Adrenal gland (tissue), 12 donors: ENCODE data around the gene ETV6. TPM values are rescaled to one million over a fixed set of nuclear protein-coding genes. Genes with fewer than 3 reads are reported as not detected.

Experiments used
- DNase-seq, 7 donors: peaks; one replicate each; pipeline ENCODE4 v3.0.0-alpha.2; 2019 to 2020
- H3K27ac ChIP-seq, 5 donors: fragments of 200-600 bp; sonication (generic) in 4 of 5; 1 replicate in 3 of 5; 2 replicates in 2 of 5; pipeline versions ENCODE4 v1.5.1 to v1.8.0; 2016 to 2020; ENCODE audit warnings: mild to moderate bottlenecking in 1 of 5
- H3K27me3 ChIP-seq: fragments of 200-600 bp; 2 replicates; pipeline ENCODE4 v1.8.0; 2021
- H3K36me3 ChIP-seq, 2 donors: fragments of 200-600 bp; replicated peaks in 1 of 2; 1 replicate in 1 of 2; 2 replicates in 1 of 2; pipeline versions ENCODE4 v1.5.1 to v1.8.0; 2018 to 2022
- H3K4me1 ChIP-seq, 2 donors: fragments of 200-600 bp; replicated peaks in 1 of 2; 1 replicate in 1 of 2; 2 replicates in 1 of 2; pipeline versions ENCODE4 v1.5.1 to v1.8.0; 2018 to 2021
- H3K4me3 ChIP-seq, 4 donors: fragments of 200-600 bp; sonication (generic) in 3 of 4; one replicate each; pipeline ENCODE4 v1.5.1; 2016 to 2018
- H3K9me3 ChIP-seq, 3 donors: fragments of 200-600 bp; sonication (generic) in 1 of 3; replicated peaks in 1 of 3; 1 replicate in 2 of 3; 2 replicates in 1 of 3; pipeline versions ENCODE4 v1.5.1 to v1.8.0; 2016 to 2021
- CTCF ChIP-seq, 6 experiments: fragments of 450-650 bp in 4 of 6; fragments of 200-600 bp in 2 of 6; sonication (generic) in 1 of 6; IDR thresholded peaks; 1 replicate in 5 of 6; 2 replicates in 1 of 6; pipeline versions ENCODE4 v1.5.1 to v1.8.0; 2016 to 2021; ENCODE audit warnings: antibody characterized with exemption in 6 of 6, mild to moderate bottlenecking in 2 of 6, moderate library complexity in 1 of 6
- POLR2A ChIP-seq, 2 donors: fragments of 450-650 bp; IDR thresholded peaks; one replicate each; pipeline ENCODE4 v1.6.1; 2017; ENCODE audit warnings: antibody characterized with exemption in 2 of 2, mild to moderate bottlenecking in 2 of 2, moderate library complexity in 1 of 2
- WGBS, 4 donors: extraction: QIAGEN DNeasy Blood & Tissue Kit in 2 of 4; methylation state at CpG; one replicate each; pipeline versions ENCODE4 v1.1.5 to v1.1.7; 2013 to 2017; 5-methylcytosine and 5-hydroxymethylcytosine counted together
- intact Hi-C, 2 donors: fragments of 100-400 bp; cut with DNase I; formaldehyde crosslinking; loops; one replicate each; pipeline versions ENCODE4 v1.14.1 to v1.15.0; 2022 to 2023
- polyA plus RNA-seq, 3 donors: library from polyadenylated mRNA; stranded (reverse); fragments of 200-250 nt in 2 of 3; fragments of 350-450 nt in 1 of 3; fragmentation: Illumina TruSeq in 1 of 3; extraction: RNeasy Lipid Tissue Mini Kit (QIAGEN cat#74804) in 1 of 3; gene quantifications; one replicate each; pipeline ENCODE4 v1.2.3, GENCODE V29; 2013 to 2014
- total RNA-seq, 9 donors: library from RNA; depleted of rRNA in 4 of 9; stranded (reverse); fragments of >200 nt in 4 of 9; fragments of 120-200 nt in 1 of 9; fragmentation: NEBNext Ultra II Directional in 1 of 9; extraction: Animal tissue kit (Norgen Biotek cat#: 25700) in 1 of 9; gene quantifications; one replicate each; pipeline versions ENCODE4 v1.1.0 to v1.2.4, GENCODE V29; 2013 to 2023
- donor health status: healthy with polysubstance abuse.
- donor health status: Bipolar disorder and iron deficiency.
- donor health status: DM: yes; HTN: yes; CAD: no.
- donor health status: DM: no; HTN: no; CAD: no.
- donor health status: DM: no; HTN: no; CAD: no.
- donor health status: DM: yes; HTN: yes; CAD: no.

The ETV6 gene
- total and polyA plus RNA-seq, 12 donors = 9.6 to 46.6 (median 19.5) TPM

- no peak overlapping the region for H3K4me3 ChIP-seq
- peaks cover 8 to 74% of the 10 kb centered on the region in 2 donors for H3K4me1 ChIP-seq
- H3K27me3 ChIP-seq = no peaks in the 10 kb centered on the region
- WGBS, 4 donors = 59 to 75% (median 70%) methylated on average over 8 of the region's 8 CpGs
- DNase-seq = peak in 2 of 7 donors; percentile 24 to 74
- H3K9me3 ChIP-seq = no peaks in the 10 kb centered on the region
- H3K27ac ChIP-seq = no peak overlapping the region
- intact Hi-C loops = no loop called here
- no peak for TF ChIP-seq CTCF (IDR thresholded peaks at IDR 0.05)
- TF ChIP-seq POLR2A (IDR thresholded peaks at IDR 0.05) = no peak
- H3K36me3 ChIP-seq = peaks cover 0 to 4% of the 10 kb centered on the region in 2 donors
Measured at GRCh38 chr12:11716794-11717518, 67.5 kb downstream of the ETV6 start.

- Histone ChIP-seq H3K4me3 (no peak overlapping the region), H3K27ac (no peak overlapping the region), H3K4me1 (peaks cover 8 to 78% of the 10 kb centered on the region in 2 donors), H3K27me3 (no peaks in the 10 kb centered on the region), H3K9me3 (no peaks in the 10 kb centered on the region), H3K36me3 (peaks cover 0 to 4% of the 10 kb centered on the region in 2 donors)
- intact Hi-C loops = no loop called here
- no peak for DNase-seq
- WGBS, 4 donors = 63 to 81% (median 72%) methylated on average over 8 of the region's 8 CpGs
- no peak for TF ChIP-seq CTCF (IDR thresholded peaks at IDR 0.05)
- no peak for TF ChIP-seq POLR2A (IDR thresholded peaks at IDR 0.05)
Measured at GRCh38 chr12:11717519-11717961, 68.1 kb downstream of the ETV6 start.

- WGBS, 4 donors = 92 to 95% (median 93%) methylated on average over 3 of the region's 3 CpGs
Measured at GRCh38 chr12:11718105-11718504, 68.6 kb downstream of the ETV6 start.

More at GRCh38 chr12:11718105-11718504, 68.6 kb downstream of the ETV6 start:
- peaks cover 8 to 81% of the 10 kb centered on the region in 2 donors for H3K4me1 ChIP-seq
- no peak overlapping the region for H3K4me3 ChIP-seq
- DNase-seq = no peak
- no peak for TF ChIP-seq CTCF (IDR thresholded peaks at IDR 0.05)
- no peak for TF ChIP-seq POLR2A (IDR thresholded peaks at IDR 0.05)
- H3K27me3 ChIP-seq = no peaks in the 10 kb centered on the region
- peak overlapping the region in 1 of 5 donors; percentile 56 for H3K27ac ChIP-seq
- peaks cover 0 to 3% of the 10 kb centered on the region in 2 donors for H3K36me3 ChIP-seq
- intact Hi-C loops = no loop called here
- no peaks in the 10 kb centered on the region for H3K9me3 ChIP-seq
